Effector memory CD8-positive, alpha-beta T cell (primary cell): ENCODE results near the gene KRTAP5-2.

Experiments used
- ATAC-seq: fragments of 150-1000 bp; cut with Tn5 transposase; replicated peaks from 2 replicates; pipeline ENCODE4 v1.10.0; 2021; ENCODE audit warnings: mild to moderate bottlenecking, moderate library complexity
- DNase-seq, 3 experiments: peaks; one replicate each; pipeline ENCODE4 v3.0.0; 2021
- H3K27ac Mint-ChIP-seq, 2 donors: one replicate each; pipeline ENCODE4 v1.8.0; 2022; ENCODE audit warnings: mild to moderate bottlenecking in 2 of 2, mixed read lengths in 2 of 2, moderate library complexity in 2 of 2
- H3K27me3 Mint-ChIP-seq, 2 donors: one replicate each; pipeline ENCODE4 v1.8.0; 2022; ENCODE audit warnings: mixed read lengths in 2 of 2
- H3K36me3 Mint-ChIP-seq: one replicate; pipeline ENCODE4 v1.8.0; 2022; ENCODE audit warnings: mild to moderate bottlenecking, moderate library complexity, mixed read lengths; ENCODE audit not compliant: insufficient read depth
- H3K4me1 Mint-ChIP-seq, 2 donors: one replicate each; pipeline ENCODE4 v1.8.0; 2022; ENCODE audit warnings: low read depth in 2 of 2, mixed read lengths in 2 of 2
- H3K4me3 Mint-ChIP-seq, 2 donors: one replicate each; pipeline ENCODE4 v1.8.0; 2022; ENCODE audit warnings: mild to moderate bottlenecking in 2 of 2, mixed read lengths in 2 of 2, moderate library complexity in 2 of 2
- H3K9me3 Mint-ChIP-seq, 2 donors: one replicate each; pipeline ENCODE4 v1.8.0; 2022; ENCODE audit warnings: mixed read lengths in 2 of 2

KRTAP5-2 gene

DNA sequence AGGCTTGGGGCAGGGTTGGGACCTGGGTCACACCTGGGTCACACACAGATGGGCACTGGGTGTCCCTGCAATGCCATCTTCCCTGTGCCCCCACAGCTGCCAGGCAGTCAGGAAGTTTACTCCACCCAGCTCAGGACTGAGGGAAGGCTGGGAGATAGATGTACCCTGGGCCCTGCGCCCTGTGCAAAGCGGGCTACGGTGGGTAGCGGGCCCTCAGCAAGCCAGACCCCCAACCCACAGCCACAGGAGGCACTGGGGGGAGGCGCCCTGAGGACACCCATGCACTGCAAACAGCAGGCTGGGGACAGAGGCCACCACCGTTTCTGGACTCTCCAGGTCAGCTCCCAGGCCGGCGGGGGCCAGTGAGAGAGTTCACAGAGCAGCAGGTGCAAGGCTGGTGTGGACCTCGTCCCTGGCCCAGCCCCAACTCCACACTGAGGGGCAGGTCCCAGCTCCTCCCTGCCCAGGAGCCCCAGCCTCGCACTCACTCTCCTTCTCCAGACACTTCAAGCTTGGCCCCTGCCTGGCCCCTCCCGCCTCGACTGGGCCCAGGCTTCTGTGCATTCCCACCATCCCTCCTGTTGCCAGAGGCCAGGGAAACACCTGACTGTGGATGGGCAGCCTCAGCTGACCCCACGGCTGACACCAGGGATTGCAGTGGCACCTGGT, 30.9 kb downstream of the KRTAP5-2 start:
- Mint-ChIP-seq H3K4me3 (peak overlapping the region; percentile 15 to 56), H3K36me3 (peaks cover 88% of the 10 kb centered on the region), H3K27me3 (no peaks in the 10 kb centered on the region), H3K4me1 (peaks cover 28 to 29% of the 10 kb centered on the region in 2 donors), H3K27ac (peak overlapping the region; percentile 93), H3K9me3 (no peaks in the 10 kb centered on the region)
- DNase-seq (no peak), ATAC-seq (no peak)

DNA sequence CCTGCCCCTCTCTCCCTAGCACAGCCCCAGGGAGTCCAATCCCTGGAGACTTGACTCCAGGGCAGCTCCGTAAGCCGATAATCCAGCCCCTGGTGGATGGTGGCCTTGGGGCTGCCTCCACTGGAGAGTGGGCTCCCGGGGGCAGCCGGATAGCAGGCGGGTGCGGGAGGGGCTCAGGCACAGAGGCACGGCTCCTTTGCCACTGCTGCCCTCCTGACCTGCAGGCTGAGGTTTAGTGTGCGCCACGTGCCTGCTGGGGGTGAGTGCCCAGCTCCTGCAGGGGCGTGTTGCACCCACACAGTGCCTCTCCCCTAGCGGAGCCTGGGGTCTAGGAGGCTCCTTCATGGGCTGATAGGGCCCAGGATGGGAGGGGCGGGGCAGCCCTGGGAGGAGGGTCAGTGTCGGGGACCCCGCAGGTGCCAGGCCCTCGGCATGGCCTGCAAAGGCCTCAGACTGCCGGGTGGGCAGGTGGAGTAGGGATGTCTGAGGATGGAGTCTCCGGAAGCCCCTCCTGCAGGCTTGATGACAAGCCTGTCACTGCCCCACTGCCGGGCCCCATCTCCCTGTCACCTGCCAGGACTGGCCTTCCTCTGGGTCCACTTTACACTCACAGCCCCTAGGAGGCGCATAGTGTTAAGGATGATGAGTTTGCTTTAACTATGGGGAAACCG, 31.6 kb downstream of the KRTAP5-2 start:
- Mint-ChIP-seq H3K27me3 (no peaks in the 10 kb centered on the region), H3K4me1 (peaks cover 30 to 31% of the 10 kb centered on the region in 2 donors), H3K4me3 (peak overlapping the region; percentile 15 to 56), H3K27ac (peak overlapping the region; percentile 93), H3K36me3 (peaks cover 95% of the 10 kb centered on the region), H3K9me3 (no peaks in the 10 kb centered on the region)
- DNase-seq (no peak), ATAC-seq (no peak)

DNA sequence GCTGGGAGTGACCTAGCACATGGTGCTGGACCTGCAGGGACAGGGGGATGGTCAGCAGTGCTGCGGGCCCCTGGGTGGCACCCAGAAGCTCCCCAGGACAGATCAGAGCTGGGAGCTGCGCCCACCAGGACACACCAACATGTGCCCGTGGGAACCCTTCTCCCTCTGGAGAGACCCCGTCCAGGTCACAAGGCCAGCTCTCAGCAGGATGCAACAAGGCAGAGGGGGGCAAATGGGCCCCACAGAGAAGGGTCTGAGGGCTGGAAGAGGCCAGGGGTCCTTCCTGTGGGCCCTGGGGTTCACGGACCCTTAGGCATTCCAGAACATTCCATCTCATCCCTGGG, 32.2 kb downstream of the KRTAP5-2 start:
- Mint-ChIP-seq H3K9me3 (no peaks in the 10 kb centered on the region), H3K27me3 (no peaks in the 10 kb centered on the region), H3K36me3 (peaks cover 99% of the 10 kb centered on the region), H3K27ac (peak overlapping the region in 1 of 2 donors; percentile 93), H3K4me3 (no peak overlapping the region), H3K4me1 (peaks cover 30 to 32% of the 10 kb centered on the region in 2 donors)
- DNase-seq (no peak), ATAC-seq (no peak)

DNA sequence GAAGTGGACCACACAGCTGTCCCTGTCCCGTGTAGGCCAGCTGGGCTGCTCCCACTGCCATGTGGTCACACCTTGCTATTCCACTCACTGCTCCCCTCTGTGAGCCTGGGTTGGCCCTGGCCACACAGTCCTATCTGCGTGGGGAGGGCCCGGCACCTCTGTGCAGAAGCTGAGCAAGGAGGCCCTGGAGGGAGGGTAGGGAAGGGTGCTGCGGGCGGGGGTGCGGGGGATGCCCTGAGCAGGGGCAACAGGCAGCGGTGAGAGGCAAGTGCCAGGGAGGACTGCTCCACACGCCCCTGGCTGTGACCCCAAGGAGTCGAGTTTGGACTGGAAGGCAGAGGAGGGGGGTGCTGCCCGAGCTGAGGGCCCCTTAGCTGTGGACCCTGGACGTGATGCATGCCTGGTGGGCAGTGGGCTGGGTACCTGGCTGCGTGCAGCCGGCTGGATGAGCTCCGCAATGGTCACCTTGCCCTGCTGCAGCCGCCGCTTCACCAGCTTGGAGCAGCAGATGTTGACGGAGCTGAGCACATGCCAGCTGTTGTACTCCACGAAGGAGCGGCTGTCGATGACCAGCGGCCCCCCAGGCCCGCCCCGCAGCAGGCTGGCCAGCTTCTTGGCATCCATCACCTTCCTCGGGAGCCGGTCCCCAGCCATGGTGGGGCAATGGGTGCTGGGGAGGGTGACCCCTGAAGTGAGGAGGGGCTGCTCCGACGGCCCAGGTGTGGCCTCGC, 32.8 kb downstream of the KRTAP5-2 start:
- H3K36me3 Mint-ChIP-seq = peaks cover 99% of the 10 kb centered on the region
- no peaks in the 10 kb centered on the region for H3K9me3 Mint-ChIP-seq
- H3K27me3 Mint-ChIP-seq = no peaks in the 10 kb centered on the region
- no peak for ATAC-seq
- H3K27ac Mint-ChIP-seq = peak overlapping the region in 1 of 2 donors; percentile 93
- no peak overlapping the region for H3K4me3 Mint-ChIP-seq
- no peak for DNase-seq
- peaks cover 24 to 27% of the 10 kb centered on the region in 2 donors for H3K4me1 Mint-ChIP-seq

GRCh38 chr11:1564535-1565172, 33.4 kb downstream of the KRTAP5-2 start:
- ATAC-seq = no peak
- H3K27ac Mint-ChIP-seq = peak overlapping the region; percentile 38 to 72
- H3K4me1 Mint-ChIP-seq = peaks cover 18 to 25% of the 10 kb centered on the region in 2 donors
- H3K9me3 Mint-ChIP-seq = no peaks in the 10 kb centered on the region
- DNase-seq = no peak
- H3K4me3 Mint-ChIP-seq = no peak overlapping the region
- no peaks in the 10 kb centered on the region for H3K27me3 Mint-ChIP-seq
- H3K36me3 Mint-ChIP-seq = peaks cover 99% of the 10 kb centered on the region

- ATAC-seq (no peak), DNase-seq (no peak)
- Mint-ChIP-seq H3K4me3 (no peak overlapping the region), H3K27me3 (no peaks in the 10 kb centered on the region), H3K9me3 (no peaks in the 10 kb centered on the region), H3K4me1 (peaks cover 13 to 19% of the 10 kb centered on the region in 2 donors), H3K27ac (peak overlapping the region; percentile 38 to 72), H3K36me3 (peaks cover 99% of the 10 kb centered on the region)
Observed at GRCh38 chr11:1563697-1564534, 34.2 kb downstream of the KRTAP5-2 start.

DNA sequence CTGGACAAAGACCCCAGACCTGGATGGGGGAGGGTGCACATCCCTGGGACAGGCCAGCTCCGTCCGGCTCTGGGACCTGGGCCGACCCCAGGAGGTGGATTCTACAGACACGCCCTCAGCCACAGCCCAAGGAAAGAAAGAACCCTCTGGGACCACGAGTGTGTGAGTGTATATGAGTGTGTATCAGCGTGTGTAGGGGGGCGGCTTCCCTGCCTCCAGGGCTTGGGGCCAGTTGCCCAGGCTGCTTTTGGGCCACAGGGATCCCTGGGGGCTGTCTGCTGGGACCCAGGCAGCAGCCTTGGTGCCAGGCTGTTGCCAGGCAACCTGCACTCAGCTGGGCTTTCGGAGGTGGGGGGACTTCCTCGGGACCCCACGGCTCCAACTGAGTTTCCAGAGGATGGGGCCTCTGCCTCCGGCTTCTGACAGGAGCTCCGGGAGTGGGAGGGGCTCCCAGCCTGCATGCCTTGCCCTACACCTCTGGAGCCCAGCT, 34.9 kb downstream of the KRTAP5-2 start:
- no peak overlapping the region for H3K4me3 Mint-ChIP-seq
- peaks cover 7 to 15% of the 10 kb centered on the region in 2 donors for H3K4me1 Mint-ChIP-seq
- no peaks in the 10 kb centered on the region for H3K27me3 Mint-ChIP-seq
- peak overlapping the region; percentile 38 to 72 for H3K27ac Mint-ChIP-seq
- H3K9me3 Mint-ChIP-seq = no peaks in the 10 kb centered on the region
- H3K36me3 Mint-ChIP-seq = peaks cover 99% of the 10 kb centered on the region
- no peak for ATAC-seq
- DNase-seq = no peak

- no peak for ATAC-seq
- Mint-ChIP-seq H3K9me3 (no peaks in the 10 kb centered on the region), H3K27me3 (no peaks in the 10 kb centered on the region), H3K4me1 (peaks cover 7 to 12% of the 10 kb centered on the region in 2 donors), H3K36me3 (peaks cover 99% of the 10 kb centered on the region), H3K4me3 (no peak overlapping the region), H3K27ac (peak overlapping the region in 1 of 2 donors; percentile 72)
- no peak for DNase-seq
Observed at GRCh38 chr11:1562469-1563148, 35.5 kb downstream of the KRTAP5-2 start.

DNA sequence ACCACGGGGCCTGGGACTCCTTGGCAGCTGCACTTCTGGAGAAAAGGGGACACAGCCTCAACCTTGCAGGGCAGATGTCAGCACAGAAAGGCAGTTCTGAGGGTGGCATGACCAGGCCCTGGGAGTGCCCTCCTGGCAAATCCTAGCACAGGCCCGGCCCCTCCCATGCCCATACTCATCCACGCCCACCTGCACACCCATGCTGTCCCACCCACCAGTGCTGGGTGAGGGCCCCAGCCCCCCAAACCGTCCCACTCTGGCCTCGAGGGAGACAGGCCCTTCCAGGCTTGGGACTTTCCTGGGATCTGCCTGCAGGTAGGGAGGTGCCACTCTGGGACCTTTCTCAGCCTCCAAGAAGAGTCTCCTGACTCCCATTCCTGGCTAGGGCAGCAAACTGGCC, 36.1 kb downstream of the KRTAP5-2 start:
- Mint-ChIP-seq H3K27me3 (no peaks in the 10 kb centered on the region), H3K36me3 (peaks cover 97% of the 10 kb centered on the region), H3K9me3 (no peaks in the 10 kb centered on the region), H3K27ac (peak overlapping the region; percentile 72 to 77), H3K4me1 (peaks cover 3 to 8% of the 10 kb centered on the region in 2 donors), H3K4me3 (peak overlapping the region in 1 of 2 donors; percentile 48)
- DNase-seq (no peak), ATAC-seq (no peak)

DNA sequence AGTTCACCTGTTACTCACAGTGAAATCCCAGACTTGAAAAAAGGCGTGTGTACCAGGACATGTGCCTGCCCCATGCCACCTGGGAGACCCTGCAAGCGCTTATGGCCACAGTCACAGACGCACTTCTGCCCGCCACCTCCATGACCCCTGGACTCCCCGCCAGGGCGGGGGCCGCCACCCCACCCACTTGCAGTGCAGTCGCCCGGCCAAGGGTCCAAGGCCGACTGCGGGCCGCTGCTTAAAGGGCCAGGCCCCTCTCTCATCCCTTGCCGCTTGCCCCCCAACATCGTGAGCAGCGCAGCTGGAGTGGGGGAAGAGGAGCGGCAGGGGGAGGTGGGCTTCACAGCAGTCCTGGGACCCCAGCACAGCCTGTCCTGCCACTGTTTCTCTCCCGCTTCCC, 36.8 kb downstream of the KRTAP5-2 start:
- H3K36me3 Mint-ChIP-seq = peaks cover 92% of the 10 kb centered on the region
- DNase-seq = no peak

DNA sequence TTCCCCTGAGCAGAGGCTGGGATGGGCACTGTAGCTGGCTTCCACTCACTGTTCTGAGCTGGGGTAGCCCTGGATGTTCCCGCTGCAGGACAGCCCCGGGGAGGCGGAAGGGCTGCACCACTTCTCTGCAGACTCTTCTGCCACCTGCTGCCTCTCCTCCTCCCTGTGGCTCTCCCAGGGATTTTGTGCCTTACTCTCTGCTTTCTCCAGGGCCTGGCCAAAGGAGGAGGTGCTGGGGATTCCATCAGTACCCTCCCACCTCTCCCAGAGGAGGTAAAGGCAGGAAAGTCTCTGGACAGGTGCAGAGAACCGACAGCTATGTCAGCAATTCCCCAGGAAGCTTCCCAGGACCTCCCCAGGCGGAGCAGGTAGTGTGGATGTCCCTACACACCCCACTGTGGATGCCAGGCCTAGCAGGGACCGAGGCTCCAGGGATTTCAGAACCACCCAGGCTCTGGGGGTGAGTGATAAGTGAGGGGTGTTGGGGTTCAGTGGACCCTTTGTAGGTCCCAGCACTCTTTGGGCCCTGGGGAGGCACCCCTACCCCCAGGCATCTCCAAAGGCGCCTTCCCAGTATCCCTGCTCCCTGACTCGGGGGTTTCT, 37.3 kb downstream of the KRTAP5-2 start:
- no peaks in the 10 kb centered on the region for H3K27me3 Mint-ChIP-seq

More for the DNA sequence above, 36.8 kb downstream of the KRTAP5-2 start:
- H3K9me3 Mint-ChIP-seq = no peaks in the 10 kb centered on the region
- ATAC-seq = no peak
- peaks cover 3 to 6% of the 10 kb centered on the region in 2 donors for H3K4me1 Mint-ChIP-seq
- H3K4me3 Mint-ChIP-seq = no peak overlapping the region
- H3K27me3 Mint-ChIP-seq = no peaks in the 10 kb centered on the region
- peak overlapping the region; percentile 72 to 77 for H3K27ac Mint-ChIP-seq

More for the DNA sequence above, 37.3 kb downstream of the KRTAP5-2 start:
- no peak for DNase-seq
- H3K4me1 Mint-ChIP-seq = peaks cover 3 to 4% of the 10 kb centered on the region in 2 donors
- no peaks in the 10 kb centered on the region for H3K9me3 Mint-ChIP-seq
- H3K27ac Mint-ChIP-seq = peak overlapping the region in 1 of 2 donors; percentile 83
- H3K36me3 Mint-ChIP-seq = peaks cover 92% of the 10 kb centered on the region
- peak overlapping the region in 1 of 2 donors; percentile 44 for H3K4me3 Mint-ChIP-seq
- no peak for ATAC-seq
